ENCODE measurements around the gene TAF11L13. TPM values are rescaled to one million over a fixed set of nuclear protein-coding genes. Genes with fewer than 3 reads are reported as not detected.
"Not testable (repeated sequence)": the region's sequence is repeated elsewhere in the genome, so short reads cannot be mapped to it uniquely, and the experiment has no call there.

The TAF11L13 gene
- total RNA-seq = not detected

DNA sequence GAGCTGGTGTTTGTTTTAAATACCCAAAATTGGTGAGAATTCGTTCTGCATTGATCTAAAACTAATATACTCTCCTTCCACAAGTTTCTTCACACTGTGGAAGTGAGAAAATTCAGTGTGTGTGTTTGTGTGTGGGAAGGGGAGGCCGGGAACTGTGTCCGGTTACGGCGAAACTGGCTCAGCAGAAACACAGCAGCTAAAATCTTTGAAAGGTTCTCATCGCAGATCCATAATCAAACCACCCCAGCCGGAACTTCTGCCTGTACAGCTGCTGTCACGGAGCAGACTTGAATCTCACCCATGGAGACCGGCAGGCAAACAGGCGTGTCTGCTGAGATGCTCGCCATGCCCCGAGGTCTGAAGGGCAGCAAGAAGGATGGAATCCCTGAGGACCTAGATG, at the start of gene TAF11L13:
TSS of gene TAF11L13 (plus strand) at position 301 of the 400 bp plus-strand sequence.
- not testable (repeated sequence) for H3K9me3 Mint-ChIP-seq; H3K27me3 Mint-ChIP-seq (ENCODE audit: low read depth); H3K36me3 Mint-ChIP-seq (ENCODE audit: insufficient read depth); DNase-seq; H3K4me3 Mint-ChIP-seq; H3K4me1 Mint-ChIP-seq (ENCODE audit: low read depth); ATAC-seq

DNA sequence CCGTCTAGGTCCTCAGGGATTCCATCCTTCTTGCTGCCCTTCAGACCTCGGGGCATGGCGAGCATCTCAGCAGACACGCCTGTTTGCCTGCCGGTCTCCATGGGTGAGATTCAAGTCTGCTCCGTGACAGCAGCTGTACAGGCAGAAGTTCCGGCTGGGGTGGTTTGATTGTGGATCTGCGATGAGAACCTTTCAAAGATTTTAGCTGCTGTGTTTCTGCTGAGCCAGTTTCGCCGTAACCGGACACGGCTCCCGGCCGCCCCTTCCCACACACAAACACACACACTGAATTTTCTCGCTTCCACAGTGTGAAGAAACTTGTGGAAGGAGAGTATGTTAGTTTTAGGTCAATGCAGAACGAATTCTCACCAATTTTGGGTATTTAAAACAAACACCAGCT, 46.2 kb upstream of the TAF11L13 start, which contains the start of gene TAF11L7:
TSS of gene TAF11L7 (minus strand) at position 101 of the 400 bp plus-strand sequence.
- not testable (repeated sequence) for H3K9me3 Mint-ChIP-seq; DNase-seq; H3K4me3 Mint-ChIP-seq; H3K36me3 Mint-ChIP-seq (ENCODE audit: insufficient read depth); H3K4me1 Mint-ChIP-seq (ENCODE audit: low read depth); H3K27me3 Mint-ChIP-seq (ENCODE audit: low read depth); ATAC-seq

DNA sequence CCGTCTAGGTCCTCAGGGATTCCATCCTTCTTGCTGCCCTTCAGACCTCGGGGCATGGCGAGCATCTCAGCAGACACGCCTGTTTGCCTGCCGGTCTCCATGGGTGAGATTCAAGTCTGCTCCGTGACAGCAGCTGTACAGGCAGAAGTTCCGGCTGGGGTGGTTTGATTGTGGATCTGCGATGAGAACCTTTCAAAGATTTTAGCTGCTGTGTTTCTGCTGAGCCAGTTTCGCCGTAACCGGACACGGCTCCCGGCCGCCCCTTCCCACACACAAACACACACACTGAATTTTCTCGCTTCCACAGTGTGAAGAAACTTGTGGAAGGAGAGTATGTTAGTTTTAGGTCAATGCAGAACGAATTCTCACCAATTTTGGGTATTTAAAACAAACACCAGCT, 41.0 kb upstream of the TAF11L13 start, which contains the start of gene TAF11L8:
TSS of gene TAF11L8 (minus strand) at position 101 of the 400 bp plus-strand sequence.
- H3K27me3 Mint-ChIP-seq (ENCODE audit: low read depth); H3K4me3 Mint-ChIP-seq; H3K9me3 Mint-ChIP-seq; H3K36me3 Mint-ChIP-seq (ENCODE audit: insufficient read depth); DNase-seq; ATAC-seq; H3K4me1 Mint-ChIP-seq (ENCODE audit: low read depth): not testable (repeated sequence)

DNA sequence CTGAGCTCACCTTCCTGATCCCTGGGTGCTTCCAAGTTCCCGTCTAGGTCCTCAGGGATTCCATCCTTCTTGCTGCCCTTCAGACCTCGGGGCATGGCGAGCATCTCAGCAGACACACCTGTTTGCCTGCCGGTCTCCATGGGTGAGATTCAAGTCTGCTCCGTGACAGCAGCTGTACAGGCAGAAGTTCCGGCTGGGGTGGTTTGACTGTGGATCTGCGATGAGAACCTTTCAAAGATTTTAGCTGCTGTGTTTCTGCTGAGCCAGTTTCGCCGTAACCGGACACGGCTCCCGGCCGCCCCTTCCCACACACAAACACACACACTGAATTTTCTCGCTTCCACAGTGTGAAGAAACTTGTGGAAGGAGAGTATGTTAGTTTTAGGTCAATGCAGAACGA, 37.6 kb upstream of the TAF11L13 start, which contains the start of gene TAF11L9:
TSS of gene TAF11L9 (minus strand) at position 140 of the 400 bp plus-strand sequence.
- H3K9me3 Mint-ChIP-seq; H3K4me1 Mint-ChIP-seq (ENCODE audit: low read depth); H3K4me3 Mint-ChIP-seq; H3K27me3 Mint-ChIP-seq (ENCODE audit: low read depth); ATAC-seq; DNase-seq; H3K36me3 Mint-ChIP-seq (ENCODE audit: insufficient read depth): not testable (repeated sequence)

DNA sequence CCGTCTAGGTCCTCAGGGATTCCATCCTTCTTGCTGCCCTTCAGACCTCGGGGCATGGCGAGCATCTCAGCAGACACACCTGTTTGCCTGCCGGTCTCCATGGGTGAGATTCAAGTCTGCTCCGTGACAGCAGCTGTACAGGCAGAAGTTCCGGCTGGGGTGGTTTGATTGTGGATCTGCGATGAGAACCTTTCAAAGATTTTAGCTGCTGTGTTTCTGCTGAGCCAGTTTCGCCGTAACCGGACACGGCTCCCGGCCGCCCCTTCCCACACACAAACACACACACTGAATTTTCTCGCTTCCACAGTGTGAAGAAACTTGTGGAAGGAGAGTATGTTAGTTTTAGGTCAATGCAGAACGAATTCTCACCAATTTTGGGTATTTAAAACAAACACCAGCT, 34.2 kb upstream of the TAF11L13 start, which contains the start of gene TAF11L10:
TSS of gene TAF11L10 (minus strand) at position 101 of the 400 bp plus-strand sequence.
- H3K9me3 Mint-ChIP-seq = not testable (repeated sequence)

DNA sequence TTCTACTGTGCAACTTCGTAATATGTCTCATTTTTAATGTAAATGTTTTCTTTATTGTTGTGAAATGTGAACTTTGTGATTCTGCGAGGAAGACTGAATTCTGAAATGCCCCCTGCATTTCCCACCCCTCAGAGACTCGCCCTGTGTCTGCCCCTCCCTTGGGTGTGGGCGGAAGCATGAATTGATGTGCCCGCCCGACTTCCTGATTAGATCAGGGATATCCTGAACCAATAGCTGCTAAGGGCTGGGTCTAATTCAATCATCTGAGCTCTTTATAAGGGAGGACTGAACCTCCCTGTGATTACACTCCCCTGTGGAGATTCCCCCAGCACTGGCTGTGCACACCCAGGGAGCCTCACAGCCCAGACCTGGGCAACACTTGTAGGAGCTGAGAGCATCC, 28.0 kb upstream of the TAF11L13 start, which contains the start of gene TAF11L11:
TSS of gene TAF11L11 (plus strand) at position 304 of the 400 bp plus-strand sequence.
- not testable (repeated sequence) for H3K36me3 Mint-ChIP-seq (ENCODE audit: insufficient read depth); H3K4me1 Mint-ChIP-seq (ENCODE audit: low read depth); H3K4me3 Mint-ChIP-seq; DNase-seq; H3K27me3 Mint-ChIP-seq (ENCODE audit: low read depth); ATAC-seq
- H3K9me3 Mint-ChIP-seq = peaks cover 12% of the 10 kb centered on the region

More for the DNA sequence above, 34.2 kb upstream of the TAF11L13 start, which contains the start of gene TAF11L10:
- H3K4me3 Mint-ChIP-seq; H3K4me1 Mint-ChIP-seq (ENCODE audit: low read depth); DNase-seq; H3K36me3 Mint-ChIP-seq (ENCODE audit: insufficient read depth); H3K27me3 Mint-ChIP-seq (ENCODE audit: low read depth); ATAC-seq: not testable (repeated sequence)

DNA sequence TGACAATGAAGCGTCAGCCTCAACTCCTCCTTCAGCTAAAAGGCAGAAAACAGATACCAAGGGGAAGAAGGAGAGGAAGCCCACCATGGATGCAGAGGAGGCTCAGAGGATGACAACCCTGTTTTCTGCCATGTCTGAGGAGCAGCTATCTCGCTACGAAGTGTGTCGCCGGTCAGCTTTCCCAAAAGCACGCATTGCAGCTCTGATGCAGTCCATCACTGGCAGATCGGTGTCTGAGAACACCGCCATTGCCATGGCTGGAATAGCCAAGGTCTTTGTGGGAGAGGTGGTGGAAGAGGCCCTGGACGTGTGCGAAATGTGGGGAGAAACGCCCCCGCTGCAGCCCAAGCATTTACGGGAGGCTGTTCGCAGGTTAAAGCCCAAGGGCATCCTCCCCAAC, 26.9 kb upstream of the TAF11L13 start:
- Mint-ChIP-seq H3K4me1 (ENCODE audit: low read depth) (no peaks in the 10 kb centered on the region), H3K36me3 (ENCODE audit: insufficient read depth) (no peaks in the 10 kb centered on the region), H3K9me3 (peaks cover 12% of the 10 kb centered on the region), H3K27me3 (ENCODE audit: low read depth) (no peaks in the 10 kb centered on the region), H3K4me3 (no peak overlapping the region)
- ATAC-seq = no peak
- DNase-seq = no peak

DNA sequence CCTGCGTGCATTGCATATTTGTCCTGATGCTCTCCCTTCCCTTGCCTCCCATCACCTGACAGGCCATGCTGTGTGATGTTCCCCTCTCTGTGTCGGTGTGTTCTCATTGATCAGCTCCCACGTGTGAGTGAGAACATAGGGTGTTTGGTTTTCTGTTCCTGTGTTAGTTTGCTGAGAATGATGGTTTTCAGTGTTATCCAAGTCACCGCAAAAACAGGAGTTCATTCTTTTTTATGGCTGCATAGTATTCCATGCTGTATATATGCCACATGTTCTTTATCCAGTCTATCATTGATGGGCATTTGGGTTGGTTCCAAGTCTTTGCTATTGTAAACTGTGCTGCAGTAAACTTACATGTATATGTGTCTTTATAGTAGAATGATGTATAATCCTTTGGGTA, 24.4 kb upstream of the TAF11L13 start:
- H3K4me1 Mint-ChIP-seq (ENCODE audit: low read depth); H3K4me3 Mint-ChIP-seq; H3K27me3 Mint-ChIP-seq (ENCODE audit: low read depth); DNase-seq; H3K36me3 Mint-ChIP-seq (ENCODE audit: insufficient read depth); ATAC-seq: not testable (repeated sequence)
- peaks cover 14% of the 10 kb centered on the region for H3K9me3 Mint-ChIP-seq

DNA sequence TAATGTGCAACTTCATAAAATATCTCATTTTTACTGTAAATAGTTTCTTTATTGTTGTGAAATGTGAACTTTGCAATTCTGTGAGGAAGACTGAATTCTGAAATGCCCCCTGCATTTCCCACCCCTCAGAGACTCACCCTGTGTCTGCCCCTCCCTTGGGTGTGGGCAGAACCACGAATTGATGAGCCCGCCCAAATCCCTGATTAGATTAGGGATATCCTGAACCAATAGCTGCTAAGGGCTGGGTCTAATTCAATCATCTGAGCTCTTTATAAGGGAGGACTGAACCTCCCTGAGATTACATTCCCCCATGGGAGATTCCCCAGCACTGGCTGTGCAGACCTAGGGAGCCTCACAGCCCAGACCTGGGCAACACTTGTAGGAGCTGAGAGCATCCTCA, 21.8 kb upstream of the TAF11L13 start, which contains the start of gene TAF11L12:
TSS of gene TAF11L12 (plus strand) at position 301 of the 400 bp plus-strand sequence.
- DNase-seq; H3K4me1 Mint-ChIP-seq (ENCODE audit: low read depth); ATAC-seq; H3K4me3 Mint-ChIP-seq; H3K36me3 Mint-ChIP-seq (ENCODE audit: insufficient read depth); H3K27me3 Mint-ChIP-seq (ENCODE audit: low read depth): not testable (repeated sequence)
- peaks cover 16% of the 10 kb centered on the region for H3K9me3 Mint-ChIP-seq

DNA sequence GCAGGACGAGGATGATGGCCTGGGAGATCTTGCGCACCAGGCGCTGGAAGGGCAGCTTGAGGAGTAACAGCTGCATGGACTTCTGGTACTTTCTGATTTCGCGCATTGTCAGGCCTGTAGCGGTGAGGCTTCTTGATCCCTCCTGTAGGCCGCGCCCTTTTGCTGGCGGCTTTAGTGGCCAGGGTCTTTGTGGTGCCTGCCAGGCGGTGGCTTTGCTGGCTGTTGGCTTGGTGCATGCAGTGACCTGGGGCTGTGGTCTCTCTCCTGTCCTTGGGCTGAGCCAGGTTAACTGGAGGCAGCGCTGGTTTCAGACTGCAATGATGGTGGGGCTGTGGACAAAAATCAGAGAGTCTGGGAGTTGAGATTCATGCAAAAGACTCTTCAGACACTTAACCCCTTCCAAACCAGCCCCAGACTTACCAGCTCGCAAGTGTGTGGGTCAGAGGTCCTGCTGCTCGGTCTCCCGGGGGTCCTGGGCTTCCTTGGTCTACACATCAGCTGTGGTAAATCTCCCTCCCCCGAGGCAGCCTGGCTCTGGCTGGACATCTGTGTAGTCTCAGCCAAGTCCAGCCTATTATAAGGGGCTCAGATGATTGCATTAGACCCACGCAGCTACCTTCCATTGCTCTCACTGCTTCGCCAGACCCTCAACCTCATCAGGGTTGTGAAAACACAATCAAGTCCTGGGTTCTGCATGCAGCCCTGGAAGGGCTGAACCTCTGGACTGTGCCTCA, 16.8 kb upstream of the TAF11L13 start:
- no peak for DNase-seq
- H3K9me3 Mint-ChIP-seq = peaks cover 11% of the 10 kb centered on the region

DNA sequence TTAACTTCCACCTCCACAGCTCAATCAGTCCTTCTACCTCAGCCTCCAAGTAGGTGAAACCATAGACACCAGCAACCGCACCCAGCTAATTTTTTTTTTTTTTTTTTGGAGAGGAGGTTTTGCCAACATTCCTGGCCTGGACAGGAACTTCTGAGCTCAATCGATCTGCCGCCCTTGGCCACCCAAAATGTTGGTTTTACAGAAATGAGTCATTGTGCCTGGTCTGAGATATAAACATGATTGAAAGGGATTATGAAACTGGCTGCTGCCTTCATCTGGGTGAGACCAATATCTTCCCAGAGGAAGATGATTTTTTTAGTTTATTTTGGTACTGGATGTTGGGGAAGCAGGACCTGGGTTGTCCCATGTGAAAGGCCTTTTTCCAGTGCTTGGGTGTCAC, 12.5 kb upstream of the TAF11L13 start:
- H3K4me3 Mint-ChIP-seq = no peak overlapping the region
- ATAC-seq (no peak), DNase-seq (no peak)
- H3K4me1 Mint-ChIP-seq (ENCODE audit: low read depth) = no peaks in the 10 kb centered on the region
- H3K9me3 Mint-ChIP-seq = peaks cover 3% of the 10 kb centered on the region
- H3K36me3 Mint-ChIP-seq (ENCODE audit: insufficient read depth) = no peaks in the 10 kb centered on the region
- no peaks in the 10 kb centered on the region for H3K27me3 Mint-ChIP-seq (ENCODE audit: low read depth)

More for the DNA sequence above, 16.8 kb upstream of the TAF11L13 start:
- Mint-ChIP-seq H3K36me3 (ENCODE audit: insufficient read depth) (no peaks in the 10 kb centered on the region), H3K4me1 (ENCODE audit: low read depth) (no peaks in the 10 kb centered on the region), H3K27me3 (ENCODE audit: low read depth) (no peaks in the 10 kb centered on the region), H3K4me3 (no peak overlapping the region)
- no peak for ATAC-seq

DNA sequence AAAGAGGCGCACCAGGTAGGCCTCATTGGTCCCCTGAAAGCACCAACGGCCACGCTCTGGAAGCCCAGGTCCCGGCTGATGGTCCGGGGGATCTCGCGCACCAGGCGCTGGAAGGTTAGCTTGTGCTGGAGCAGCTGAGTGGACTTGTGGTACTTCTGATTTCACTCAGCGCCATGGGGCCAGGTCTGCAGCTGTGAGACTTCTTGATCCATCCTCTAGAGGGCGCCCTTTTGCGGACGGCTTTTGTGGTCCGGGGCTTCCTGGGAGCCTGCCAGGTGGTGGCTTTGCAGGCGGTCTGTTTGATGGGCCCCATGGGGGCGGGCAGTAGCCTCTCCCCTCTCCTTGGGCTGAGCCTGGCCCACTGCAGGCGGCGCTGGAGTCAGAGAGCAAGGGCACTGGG, 11.3 kb upstream of the TAF11L13 start:
- no peak for ATAC-seq
- H3K27me3 Mint-ChIP-seq (ENCODE audit: low read depth) = no peaks in the 10 kb centered on the region
- H3K9me3 Mint-ChIP-seq = no peaks in the 10 kb centered on the region
- H3K36me3 Mint-ChIP-seq (ENCODE audit: insufficient read depth) = no peaks in the 10 kb centered on the region
- H3K4me3 Mint-ChIP-seq = no peak overlapping the region
- no peak for DNase-seq
- H3K4me1 Mint-ChIP-seq (ENCODE audit: low read depth) = no peaks in the 10 kb centered on the region

DNA sequence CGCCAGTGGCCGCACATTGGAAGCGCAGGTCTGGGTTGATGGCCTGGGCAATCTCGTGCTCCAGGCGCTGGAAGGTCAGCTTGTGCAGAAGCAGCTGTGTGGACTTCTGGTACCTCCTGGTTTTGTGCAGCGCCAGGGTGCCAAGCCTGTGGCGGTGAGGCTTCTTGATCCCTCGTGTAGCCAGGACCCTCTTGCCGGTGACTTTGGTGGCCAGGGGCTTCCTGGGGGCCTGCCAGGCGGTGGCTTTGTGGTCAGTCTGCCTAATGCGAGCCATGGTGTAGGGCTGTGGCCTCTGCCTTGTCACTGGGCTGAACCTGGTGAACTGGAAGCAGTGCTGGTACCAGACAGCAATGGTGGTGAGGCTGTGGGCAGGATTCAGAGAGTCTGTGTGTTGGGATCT, 6.2 kb upstream of the TAF11L13 start:
- Mint-ChIP-seq H3K36me3 (ENCODE audit: insufficient read depth) (no peaks in the 10 kb centered on the region), H3K4me3 (no peak overlapping the region), H3K27me3 (ENCODE audit: low read depth) (no peaks in the 10 kb centered on the region), H3K9me3 (no peaks in the 10 kb centered on the region), H3K4me1 (ENCODE audit: low read depth) (no peaks in the 10 kb centered on the region)
- DNase-seq (no peak), ATAC-seq (no peak)

DNA sequence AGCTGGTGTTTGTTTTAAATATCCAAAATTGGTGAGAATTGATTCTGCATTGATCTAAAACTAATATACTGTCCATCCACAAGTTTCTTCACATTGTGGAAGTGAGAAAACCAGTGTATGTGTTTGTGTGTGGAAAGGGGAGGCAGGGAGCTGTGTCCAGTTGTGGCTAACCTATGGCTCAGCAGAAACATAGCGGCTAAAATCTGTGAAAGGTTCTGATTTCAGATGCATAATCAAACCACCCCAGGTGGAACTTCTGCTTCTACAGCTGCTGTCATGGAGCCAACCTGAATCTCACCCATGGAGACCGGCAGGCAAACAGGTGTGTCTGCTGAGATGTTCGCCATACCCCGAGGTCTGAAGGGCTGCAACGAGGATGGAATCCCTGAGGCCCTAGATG, 2.3 kb downstream of the TAF11L13 start, which contains the start of gene TAF11L14:
TSS of gene TAF11L14 (plus strand) at position 301 of the 400 bp plus-strand sequence.
- Mint-ChIP-seq H3K9me3 (peaks cover 4% of the 10 kb centered on the region), H3K4me1 (ENCODE audit: low read depth) (no peaks in the 10 kb centered on the region), H3K4me3 (no peak within 1 kb of the TSS), H3K36me3 (ENCODE audit: insufficient read depth) (no peaks in the 10 kb centered on the region), H3K27me3 (ENCODE audit: low read depth) (no peaks in the 10 kb centered on the region)
- ATAC-seq (no peak), DNase-seq (no peak)

DNA sequence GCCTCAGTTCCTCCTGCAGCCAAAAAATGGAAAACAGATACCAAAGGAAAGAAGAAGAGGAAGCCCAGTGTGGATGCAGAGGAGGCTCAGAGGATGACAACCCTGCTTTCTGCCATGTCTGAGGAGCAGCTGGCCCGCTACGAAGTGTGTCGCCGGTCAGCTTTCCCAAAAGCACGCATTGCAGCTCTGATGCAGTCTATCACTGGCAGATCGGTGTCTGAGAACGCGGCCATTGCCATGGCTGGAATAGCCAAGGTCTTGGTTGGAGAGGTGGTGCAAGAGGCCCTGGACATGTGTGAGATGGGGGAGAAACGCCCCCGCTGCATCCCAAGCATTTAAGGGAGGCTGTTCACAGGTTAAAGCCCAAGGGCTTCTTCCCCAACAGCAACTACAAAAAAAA, 17.3 kb downstream of the TAF11L13 start:
- peaks cover 19% of the 10 kb centered on the region for H3K9me3 Mint-ChIP-seq

More for the DNA sequence above, 17.3 kb downstream of the TAF11L13 start:
- not testable (repeated sequence) for DNase-seq; H3K4me3 Mint-ChIP-seq; H3K4me1 Mint-ChIP-seq (ENCODE audit: low read depth); H3K36me3 Mint-ChIP-seq (ENCODE audit: insufficient read depth); ATAC-seq; H3K27me3 Mint-ChIP-seq (ENCODE audit: low read depth)

Data from activated T-cell treated with anti-CD3 and anti-CD28 coated beads, Interleukin-2, amount 50 U/mL, for 4 hours (primary cell).